GM12878 (cell line): ENCODE data around the gene GANAB. TPM values are rescaled to one million over a fixed set of nuclear protein-coding genes. Genes with fewer than 3 reads are reported as not detected.

ENCODE experiments used
- ATAC-seq: fragments of 200-7000 bp; cut with Tn5 transposase; 3 replicates; pipeline ENCODE4 v1.9.1; 2020; ENCODE audit warnings: mild to moderate bottlenecking, moderate library complexity
- BruUV-seq: library from RNA; stranded (reverse); fragments of 400-500 nt; replicated peaks from 2 replicates; lab custom pipeline; 2021; lab: Mats Ljungman, UMichigan
- CTCF ChIA-PET: fragments of 300-600 bp; sonication (Branson Sonifier 250); formaldehyde crosslinking; extraction: SDS; loops from one replicate; lab custom pipeline; 2021; ENCODE audit warnings: inconsistent platforms; lab: Yijun Ruan, JAX
- POLR2A ChIA-PET: fragments of 350-600 bp; formaldehyde crosslinking; extraction: SDS; loops from one replicate; lab custom pipeline; 2021; ENCODE audit warnings: inconsistent platforms; lab: Charles Lee
- RAD21 ChIA-PET: fragments of 300-600 bp; sonication (Branson Sonifier 250); formaldehyde crosslinking; loops from one replicate; lab custom pipeline; 2023; ENCODE audit warnings: antibody characterized with exemption; ENCODE audit not compliant: unreplicated experiment; lab: Charles Lee
- SMC1A ChIA-PET: fragments of 300-600 bp; sonication (Branson Sonifier 250); formaldehyde crosslinking; loops from one replicate; lab custom pipeline; 2023; ENCODE audit not compliant: unreplicated experiment, uncharacterized antibody; lab: Charles Lee
- DNase-seq: peaks from one replicate; pipeline ENCODE4 v3.0.0-alpha.2; 2011; ENCODE audit warnings: low read depth, low spot score
- FAIRE-seq: peaks from 3 replicates; lab custom pipeline; 2011; peaks lifted over from hg19 to GRCh38; lab: Jason Lieb, UNC
- H2AFZ ChIP-seq: 2 replicates; pipeline ENCODE4 v1.6.0; 2011; ENCODE audit warnings: low read depth, low read length, control low read depth; ENCODE audit not compliant: control insufficient read depth
- H3K27ac ChIP-seq: 2 replicates; pipeline ENCODE4 v1.5.1; 2011; ENCODE audit warnings: control low read depth; ENCODE audit not compliant: control insufficient read depth, insufficient read depth
- H3K27me3 ChIP-seq, 2 experiments: replicated peaks in 1 of 2; 2 replicates each; pipeline versions ENCODE4 v1.6.0 to v1.6.1; 2011; ENCODE audit warnings: low read length in 1 of 2; ENCODE audit not compliant: control insufficient read depth in 2 of 2, insufficient read depth in 2 of 2
- H3K36me3 ChIP-seq, 2 experiments: 2 replicates each; pipeline ENCODE4 v1.5.1; 2011; ENCODE audit warnings: low read length in 1 of 2; ENCODE audit not compliant: control insufficient read depth in 2 of 2, insufficient read depth in 2 of 2
- H3K4me1 ChIP-seq: 2 replicates; pipeline ENCODE4 v1.6.1; 2011; ENCODE audit warnings: mild to moderate bottlenecking, low read length, moderate library complexity, mixed read lengths; ENCODE audit not compliant: control insufficient read depth, insufficient read depth
- H3K4me2 ChIP-seq: 2 replicates; pipeline ENCODE4 v1.6.0; 2011; ENCODE audit warnings: control low read depth; ENCODE audit not compliant: control insufficient read depth, insufficient read depth
- H3K4me3 ChIP-seq: fragments of 200-600 bp; sonication (generic); 2 replicates; pipeline ENCODE4 v1.5.1; 2016
- H3K79me2 ChIP-seq: 2 replicates; pipeline ENCODE4 v1.6.0; 2011; ENCODE audit warnings: low read length; ENCODE audit not compliant: control insufficient read depth, insufficient read depth
- H3K9ac ChIP-seq: 2 replicates; pipeline ENCODE4 v1.8.0; 2011; ENCODE audit warnings: low read length, control low read depth, mixed read lengths; ENCODE audit not compliant: control insufficient read depth, insufficient read depth
- H3K9me3 ChIP-seq: replicated peaks from 3 replicates; pipeline ENCODE4 v1.5.1; 2011; ENCODE audit warnings: mild to moderate bottlenecking, low read length; ENCODE audit not compliant: control insufficient read depth, insufficient read depth
- H4K20me1 ChIP-seq: 2 replicates; pipeline ENCODE4 v1.6.0; 2011; ENCODE audit not compliant: control insufficient read depth, insufficient read depth
- GABPA ChIP-seq: IDR thresholded peaks from 2 replicates; pipeline ENCODE4 v1.6.1; 2014; ENCODE audit warnings: antibody characterized with exemption, low read depth, mild to moderate bottlenecking, inconsistent platforms
- PBX3 ChIP-seq: IDR thresholded peaks from 2 replicates; pipeline ENCODE4 v1.6.1; 2011; ENCODE audit warnings: mild to moderate bottlenecking, low read depth, low read length, moderate library complexity; ENCODE audit not compliant: insufficient replicate concordance
- POLR2AphosphoS2 ChIP-seq: IDR thresholded peaks from 2 replicates; pipeline ENCODE4 v1.6.1; 2011; ENCODE audit warnings: low read depth, mild to moderate bottlenecking, low read length, improper control_type of control experiment, moderate library complexity
- SREBF1 ChIP-seq: IDR thresholded peaks from 2 replicates; pipeline ENCODE4 v1.6.1; 2012; ENCODE audit warnings: mild to moderate bottlenecking, low read length
- WGBS: methylation state at CpG from one replicate; pipeline ENCODE4 v1.1.6; 2016; ENCODE audit warnings: low lambda C conversion rate; ENCODE audit not compliant: insufficient replicate concordance, insufficient coverage; ENCODE audit errors: missing lambda C conversion rate; 5-methylcytosine and 5-hydroxymethylcytosine counted together
- in situ Hi-C: fragments of 300-500 bp; cut with MboI; formaldehyde crosslinking; loops from 9 replicates; pipeline ENCODE4 v1.14.3; 2018; ENCODE audit warnings: mixed read lengths
- intact Hi-C: fragments of 100-400 bp; cut with micrococcal nuclease; formaldehyde crosslinking; loops from one replicate; pipeline ENCODE4 v1.14.2; 2022; ENCODE audit not compliant: unreplicated experiment
- polyA plus RNA-seq, 11 experiments: library from polyadenylated mRNA; depleted of rRNA in 4 of 11; unstranded in 6 of 11; stranded (reverse) in 5 of 11; fragments of >200 nt; fragmentation: Nextera tagmentation in 4 of 11; fragmentation: Illumina TruSeq in 1 of 11; extraction: Ambion mirVana in 4 of 11; extraction: Trizol in 1 of 11; gene quantifications; 1 replicate in 1 of 11; 2 replicates in 10 of 11; pipeline versions ENCODE4 v1.2.1 to v1.2.3, GENCODE V29; 2011 to 2016; ENCODE audit warnings: inconsistent platforms in 2 of 11, missing spikeins in 2 of 11, low read depth in 1 of 11
- total RNA-seq, 4 experiments: library from RNA; depleted of rRNA in 3 of 4; stranded (reverse); fragments of >200 nt in 3 of 4; fragmentation: Illumina TruSeq in 1 of 4; extraction: Trizol in 1 of 4; gene quantifications; 2 replicates each; pipeline versions ENCODE4 v1.2.1 to v1.2.3, GENCODE V29; 2013 to 2021
- TF ChIP-seq, protein P1 (sequence below): IDR thresholded peaks from 2 replicates; pipeline ENCODE4 v1.6.1; 2011; ENCODE audit warnings: borderline replicate concordance, low read depth, mild to moderate bottlenecking, moderate library complexity, mixed read lengths, low read length; ENCODE audit not compliant: insufficient read depth; ENCODE audit errors: extremely low read length
- TF ChIP-seq, protein P2 (sequence below): fragments of 450-650 bp; conservative IDR thresholded peaks from 2 replicates; pipeline ENCODE4 v1.6.1; 2017; ENCODE audit warnings: mild to moderate bottlenecking, moderate library complexity

Gene GANAB
- total and polyA plus RNA-seq, 10 of the 15 experiments (the other 5 are each of a cell fraction or from before 2014, with no cell fraction given), result 4.5 to 175 (median 102) TPM

DNA sequence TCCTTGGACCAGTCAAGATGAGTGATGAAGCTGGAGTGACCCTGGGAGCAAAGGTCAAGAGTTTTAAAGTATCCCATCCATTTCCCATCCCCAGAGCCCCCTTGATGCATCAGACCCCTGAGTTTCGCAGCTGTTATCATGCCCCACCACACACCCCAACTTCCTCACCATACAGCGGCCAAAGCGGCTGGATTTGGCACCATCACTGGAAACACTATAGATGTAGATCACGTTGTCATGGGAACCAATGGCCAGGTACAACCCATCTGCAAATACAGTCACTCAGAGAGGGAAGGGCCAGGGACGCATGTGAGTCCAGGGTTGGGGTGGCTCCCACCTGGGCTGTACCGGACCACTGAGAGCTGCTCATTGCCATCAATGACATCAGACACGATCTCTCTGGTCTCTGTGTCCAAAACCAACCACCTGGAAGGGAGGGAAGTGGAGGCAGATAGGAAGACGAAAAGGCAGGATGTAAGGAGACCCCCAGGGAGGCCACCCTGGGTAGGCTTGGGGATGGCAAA, 42.6 kb downstream of the GANAB start:
- TF ChIP-seq SREBF1 (no peak), PBX3 (no peak), GABPA (no peak), POLR2AphosphoS2 (no peak)
- TF ChIP-seq, protein P1, sequence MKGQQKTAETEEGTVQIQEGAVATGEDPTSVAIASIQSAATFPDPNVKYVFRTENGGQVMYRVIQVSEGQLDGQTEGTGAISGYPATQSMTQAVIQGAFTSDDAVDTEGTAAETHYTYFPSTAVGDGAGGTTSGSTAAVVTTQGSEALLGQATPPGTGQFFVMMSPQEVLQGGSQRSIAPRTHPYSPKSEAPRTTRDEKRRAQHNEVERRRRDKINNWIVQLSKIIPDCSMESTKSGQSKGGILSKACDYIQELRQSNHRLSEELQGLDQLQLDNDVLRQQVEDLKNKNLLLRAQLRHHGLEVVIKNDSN, result no peak
- TF ChIP-seq, protein P2, sequence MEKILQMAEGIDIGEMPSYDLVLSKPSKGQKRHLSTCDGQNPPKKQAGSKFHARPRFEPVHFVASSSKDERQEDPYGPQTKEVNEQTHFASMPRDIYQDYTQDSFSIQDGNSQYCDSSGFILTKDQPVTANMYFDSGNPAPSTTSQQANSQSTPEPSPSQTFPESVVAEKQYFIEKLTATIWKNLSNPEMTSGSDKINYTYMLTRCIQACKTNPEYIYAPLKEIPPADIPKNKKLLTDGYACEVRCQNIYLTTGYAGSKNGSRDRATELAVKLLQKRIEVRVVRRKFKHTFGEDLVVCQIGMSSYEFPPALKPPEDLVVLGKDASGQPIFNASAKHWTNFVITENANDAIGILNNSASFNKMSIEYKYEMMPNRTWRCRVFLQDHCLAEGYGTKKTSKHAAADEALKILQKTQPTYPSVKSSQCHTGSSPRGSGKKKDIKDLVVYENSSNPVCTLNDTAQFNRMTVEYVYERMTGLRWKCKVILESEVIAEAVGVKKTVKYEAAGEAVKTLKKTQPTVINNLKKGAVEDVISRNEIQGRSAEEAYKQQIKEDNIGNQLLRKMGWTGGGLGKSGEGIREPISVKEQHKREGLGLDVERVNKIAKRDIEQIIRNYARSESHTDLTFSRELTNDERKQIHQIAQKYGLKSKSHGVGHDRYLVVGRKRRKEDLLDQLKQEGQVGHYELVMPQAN, result no peak
- BruUV-seq, result no TSS peak
- ChIA-PET CTCF (no interaction called here), RAD21 (interaction anchor here (0.9 kb wide), 1 partner anchor 12 kb away, joined by 4 read pairs; the partner anchor contains the start of gene TUT1), SMC1A (no interaction called here), POLR2A (interaction anchor here (0.6 to 1.4 kb wide), 3 partner anchors 8 to 36 kb away, joined by 3 to 5 read pairs (median 3); partner anchors contain the start of gene B3GAT3)
- intact Hi-C loops, result loop anchor here (5.0 kb wide), 2 partner anchors 103 to 123 kb away; partner anchors contain the start of genes BSCL2, GNG3, HNRNPUL2 and TTC9C
- in situ Hi-C loops, result no loop called here
- no peak overlapping the region for H2AFZ ChIP-seq
- H4K20me1 ChIP-seq, result no peaks in the 10 kb centered on the region; the same call in 1 of the 2 replicates
- H3K9me3 ChIP-seq, result no peaks in the 10 kb centered on the region
- no peaks in the 10 kb centered on the region for H3K27me3 ChIP-seq
- no peak for ATAC-seq
- H3K36me3 ChIP-seq, result peaks cover 3 to 16% of the 10 kb centered on the region in 2 experiments; a peak in 3 of 4 replicates
- H3K9ac ChIP-seq, result no peak overlapping the region
- peaks cover 14% of the 10 kb centered on the region for H3K4me1 ChIP-seq
- FAIRE-seq, result no peak
- H3K4me3 ChIP-seq, result no peak overlapping the region
- 80% methylated on average over 8 of the region's 8 CpGs for WGBS
- peaks cover 27% of the 10 kb centered on the region for H3K79me2 ChIP-seq
- no peak overlapping the region for H3K27ac ChIP-seq
- DNase-seq, result no peak
- no peak overlapping the region for H3K4me2 ChIP-seq
